SK-N-SH (cell line): ENCODE results near the gene STOX1.

Experiments
- CTCF ChIP-seq: fragments of 200-600 bp; sonication (generic); IDR thresholded peaks from 2 replicates; pipeline ENCODE4 v1.6.1; 2017; ENCODE audit warnings: antibody characterized with exemption, mild to moderate bottlenecking, moderate library complexity
- EP300 ChIP-seq, 2 experiments: IDR thresholded peaks; 2 replicates each; pipeline versions ENCODE4 v1.4.0 to v1.6.1; 2012; ENCODE audit warnings: borderline replicate concordance in 1 of 2, low read depth in 1 of 2, low read length in 1 of 2

GRCh38 chr10:68938117-68938516, 110.8 kb downstream of the STOX1 start:
- TF ChIP-seq CTCF (no peak), EP300 (IDR thresholded peaks at IDR 0.05; ENCODE audit: borderline replicate concordance in 1 of 2, low read depth in 1 of 2, low read length in 1 of 2) (no peak)
